ENCODE data around the gene PURA.

GRCh38 chr5:140117523-140117922, 3.6 kb downstream of the PURA start:
- TF ChIP-seq CTCF (IDR thresholded peaks at IDR 0.05), result no peak
- TF ChIP-seq POLR2A (IDR thresholded peaks at IDR 0.05; ENCODE audit: low read length), result no peak
- no peak for TF ChIP-seq E2F6 (IDR thresholded peaks at IDR 0.05; ENCODE audit: borderline replicate concordance, low read depth)
- TF ChIP-seq RNF2 (IDR thresholded peaks at IDR 0.05; ENCODE audit: borderline replicate concordance, low read depth), result no peak
- no peak for TF ChIP-seq RCOR1 (IDR thresholded peaks at IDR 0.05; ENCODE audit: low read depth, low read length)
- TF ChIP-seq HOXA7 (CRISPR knock-in tag; IDR thresholded peaks at IDR 0.05), result no peak
- TF ChIP-seq CEBPB (IDR thresholded peaks at IDR 0.05), result no peak
- TF ChIP-seq HDAC2 (IDR thresholded peaks at IDR 0.05), result no peak
- TF ChIP-seq BCL3 (IDR thresholded peaks at IDR 0.05), result no peak
- TF ChIP-seq RAD21 (conservative IDR thresholded peaks at IDR 0.05 in 1 of 2, IDR thresholded peaks at IDR 0.05 in 1 of 2), result no peak
- no peak for TF ChIP-seq MAZ (IDR thresholded peaks at IDR 0.05; ENCODE audit: borderline replicate concordance, low read depth, low read length)
- no peak for TF ChIP-seq NPAS2 (CRISPR knock-in tag; IDR thresholded peaks at IDR 0.05; ENCODE audit: borderline replicate concordance)
- TF ChIP-seq EHMT2 (IDR thresholded peaks at IDR 0.05; ENCODE audit: low read depth), result no peak
- no peak for TF ChIP-seq KDM1A (IDR thresholded peaks at IDR 0.05; ENCODE audit: low read depth)
